HG03095 (cell line): Measurements from ENCODE around the gene AMBRA1.

Experiments
- ATAC-seq: cut with Tn5 transposase; IDR thresholded peaks from one replicate; pipeline ENCODE4 v1.9.1; 2021; ENCODE audit warnings: moderate library complexity; ENCODE audit not compliant: unreplicated experiment

Gene AMBRA1

DNA sequence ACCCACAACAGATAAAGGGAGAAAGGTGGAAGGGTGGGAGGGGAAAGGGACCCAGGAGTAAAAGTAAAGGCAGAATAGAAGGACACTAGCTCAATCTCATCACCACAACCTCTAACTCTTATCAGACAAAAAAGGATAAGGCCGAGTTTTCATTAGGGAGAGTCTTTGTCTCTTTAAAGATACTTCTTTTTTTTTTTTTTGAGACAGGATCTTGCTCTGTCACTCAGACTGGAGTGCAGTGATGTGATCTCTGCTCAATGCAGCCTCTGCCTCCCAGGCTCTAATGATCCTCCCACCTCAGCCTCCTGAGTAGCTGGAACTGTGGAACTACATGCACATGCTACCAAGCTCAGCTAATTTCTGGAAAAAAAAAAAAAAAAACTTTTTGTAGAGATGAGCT, 116.7 kb downstream of the AMBRA1 start:
- ATAC-seq: no peak

DNA sequence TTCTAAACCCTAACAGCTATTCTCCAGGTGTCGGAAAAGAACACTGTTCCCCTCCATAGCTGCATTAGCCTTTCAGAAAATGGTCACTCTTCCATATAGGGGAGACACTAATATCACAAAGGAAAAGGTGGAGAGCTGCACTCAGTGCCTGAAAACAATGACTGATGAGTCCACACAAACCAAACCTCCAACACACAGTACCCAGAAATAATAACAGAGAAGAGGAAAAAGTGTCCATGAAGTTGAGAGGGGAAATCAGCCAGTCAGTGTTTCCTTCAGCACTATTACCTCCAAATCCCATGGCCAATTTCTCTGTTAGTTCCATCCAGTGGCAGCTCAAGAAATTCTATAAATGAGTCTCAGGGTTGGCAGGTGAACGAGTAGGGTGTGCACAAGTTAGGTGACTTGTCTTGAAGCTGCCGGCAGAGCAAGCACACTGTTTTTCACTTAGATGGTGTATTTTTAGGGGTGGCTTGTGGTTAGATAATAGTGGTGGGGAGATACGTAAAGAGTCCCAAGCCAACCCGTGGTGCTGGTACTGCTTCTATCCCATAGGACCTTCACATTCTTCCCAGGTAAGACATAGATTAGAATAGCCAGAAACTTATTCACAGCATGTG, 117.8 kb downstream of the AMBRA1 start:
- ATAC-seq: no peak

DNA sequence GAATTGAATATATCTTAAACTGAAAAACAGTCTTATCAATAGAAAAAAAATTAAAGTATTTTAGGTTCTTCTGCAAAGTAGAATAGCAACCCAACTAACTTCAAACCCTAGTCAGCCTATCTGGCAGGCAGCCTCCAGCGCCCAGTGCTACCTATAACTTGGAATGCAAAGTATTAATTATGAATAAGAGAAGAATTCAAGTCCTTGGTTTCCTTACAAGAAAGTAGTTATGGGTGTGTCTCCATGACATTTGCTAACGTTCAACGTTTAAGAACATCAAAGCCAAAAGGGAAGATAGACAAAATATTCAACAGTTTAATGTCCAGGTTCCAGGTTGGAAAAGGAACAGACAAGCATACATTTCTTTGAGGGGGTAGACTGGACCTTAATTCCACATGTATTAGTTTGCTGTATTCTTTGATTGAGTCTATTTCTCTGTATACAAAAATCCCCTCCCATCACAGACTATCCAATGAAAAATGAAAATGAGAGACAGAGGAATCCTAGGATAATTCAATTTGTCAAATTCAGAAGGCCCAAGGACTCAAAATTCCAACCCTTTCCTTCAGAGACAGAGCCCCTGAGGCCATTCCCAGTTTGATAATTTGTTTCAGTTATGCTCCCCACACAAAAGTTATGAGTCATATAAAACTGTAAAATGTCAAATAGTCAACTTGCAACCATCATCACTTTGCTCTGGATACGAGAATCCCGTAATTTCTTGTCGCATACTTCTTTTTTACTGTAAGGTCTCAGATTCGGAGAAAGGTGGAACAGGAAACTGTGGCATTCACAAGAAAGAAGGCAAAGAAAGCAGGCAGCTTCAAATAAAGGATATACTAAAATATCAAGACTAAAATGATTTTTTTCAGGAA, 118.5 kb downstream of the AMBRA1 start:
- ATAC-seq: no peak

DNA sequence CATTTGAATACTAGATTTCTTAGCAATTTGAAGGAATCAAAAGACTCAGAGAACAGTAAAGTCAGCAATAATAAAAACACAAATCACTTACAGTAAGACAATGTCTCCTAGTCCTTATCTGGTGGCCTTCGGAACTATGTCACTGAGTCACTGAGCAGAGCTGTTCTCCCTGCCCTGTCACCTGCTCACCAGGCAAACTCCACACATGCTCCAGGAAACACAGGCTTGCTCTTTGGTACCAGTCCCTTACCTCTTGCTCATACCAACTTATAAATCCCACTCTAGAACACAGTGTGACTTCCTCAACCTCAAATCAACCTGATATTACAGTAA, 121.2 kb downstream of the AMBRA1 start:
- no peak for ATAC-seq

DNA sequence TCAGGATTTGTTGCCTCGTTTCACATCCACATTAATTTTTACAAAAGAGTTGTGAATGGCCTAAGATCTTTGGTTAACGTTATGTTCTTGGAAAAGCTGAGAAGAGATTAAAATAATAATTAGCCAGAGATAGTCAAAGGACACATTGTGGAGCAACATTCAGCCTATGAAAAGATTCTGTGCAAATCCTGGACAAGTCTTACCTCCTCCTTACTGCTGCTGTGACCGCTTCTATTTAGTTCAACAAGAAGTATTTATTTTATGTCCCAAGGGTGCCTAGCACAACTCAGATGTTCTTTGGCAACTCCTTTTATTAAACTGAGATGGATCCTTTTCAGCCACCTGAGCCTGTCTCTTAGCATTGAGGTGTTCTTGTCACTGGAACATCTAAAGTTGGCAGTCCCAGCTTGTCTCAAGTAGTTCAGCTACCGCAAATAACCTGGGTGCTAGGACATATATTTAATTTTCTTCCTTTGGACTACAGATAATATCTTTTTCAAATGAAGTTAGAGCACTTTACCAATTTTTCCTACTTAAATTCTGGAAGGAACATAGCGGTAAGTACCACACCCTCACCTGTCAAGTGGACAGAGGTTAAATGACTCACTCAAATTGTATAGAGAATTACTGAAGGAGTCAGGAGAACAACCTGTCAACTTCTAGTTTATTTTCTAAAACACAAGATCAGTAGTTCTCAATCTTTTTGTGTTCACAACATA, 121.7 kb downstream of the AMBRA1 start:
- no peak for ATAC-seq

DNA sequence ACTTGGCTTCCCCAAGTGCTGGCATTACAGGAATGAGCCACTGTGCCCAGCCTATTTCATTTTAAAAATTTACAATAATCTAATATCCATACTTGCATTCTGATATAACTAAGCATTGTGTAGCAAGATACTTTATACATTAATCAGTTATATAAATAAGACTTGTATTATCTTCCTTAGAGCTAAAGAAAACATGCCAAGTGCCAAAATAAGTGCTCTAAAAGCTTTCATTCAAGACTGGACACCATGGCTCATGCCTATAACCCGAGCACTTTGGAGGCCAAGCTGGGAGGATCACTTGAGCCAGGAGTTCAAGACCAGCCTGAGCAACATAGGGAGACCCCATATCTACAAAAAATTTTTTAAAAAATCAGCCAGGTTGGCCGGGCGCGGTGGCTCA, 123.9 kb downstream of the AMBRA1 start:
- ATAC-seq: no peak

DNA sequence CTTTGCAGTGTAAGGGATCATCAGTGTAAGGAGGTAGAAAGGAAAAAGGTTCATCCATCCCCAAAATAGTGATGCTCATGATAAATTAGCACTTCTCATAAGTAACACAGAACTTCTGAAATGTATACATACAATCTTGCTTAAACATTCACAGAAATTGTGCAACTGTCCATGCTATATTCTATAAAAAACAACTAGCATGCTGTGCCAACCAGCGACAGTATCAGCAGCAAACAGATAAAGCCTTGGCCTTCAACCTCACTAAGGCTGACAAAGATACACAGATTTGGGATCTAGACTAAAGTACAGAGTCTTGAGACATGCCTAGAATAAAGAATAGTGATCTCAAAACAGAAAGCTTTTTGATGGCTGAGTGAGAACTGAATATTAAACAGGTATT, 128.1 kb downstream of the AMBRA1 start:
- ATAC-seq: no peak

DNA sequence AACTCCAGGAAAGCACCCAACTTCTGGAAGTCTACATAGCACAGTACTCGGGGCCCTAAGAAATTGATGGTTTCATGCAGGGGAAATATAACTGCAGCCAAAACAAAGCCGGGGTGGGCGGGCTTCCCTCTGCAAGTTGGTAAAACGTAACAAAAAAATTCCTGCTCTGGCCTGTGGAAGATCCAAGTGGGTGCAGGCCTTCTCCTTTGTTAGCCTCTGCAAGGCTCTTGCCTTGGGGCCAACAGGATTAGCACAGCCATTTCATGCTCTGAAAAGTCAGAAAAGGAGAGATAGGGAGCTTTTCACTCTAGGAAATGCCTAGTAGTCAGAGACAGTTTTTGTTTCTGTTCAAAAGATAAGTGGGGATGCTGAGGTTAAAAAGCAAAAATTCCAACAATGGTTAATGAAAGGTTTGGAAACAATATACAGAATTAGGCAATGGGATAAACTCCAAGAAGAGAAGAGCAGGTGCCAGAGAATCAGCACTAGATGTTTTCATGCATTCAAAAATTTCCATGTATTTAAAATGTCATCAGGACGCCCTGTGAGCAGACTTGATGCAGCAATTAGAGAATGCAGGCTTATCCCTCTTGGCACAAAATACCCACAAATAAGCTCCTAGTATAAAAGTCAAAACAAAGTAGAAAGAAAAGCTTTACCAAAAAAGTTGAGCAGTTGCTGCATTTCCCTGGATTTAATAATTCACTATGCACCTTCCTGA, 130.0 kb downstream of the AMBRA1 start:
- no peak for ATAC-seq

DNA sequence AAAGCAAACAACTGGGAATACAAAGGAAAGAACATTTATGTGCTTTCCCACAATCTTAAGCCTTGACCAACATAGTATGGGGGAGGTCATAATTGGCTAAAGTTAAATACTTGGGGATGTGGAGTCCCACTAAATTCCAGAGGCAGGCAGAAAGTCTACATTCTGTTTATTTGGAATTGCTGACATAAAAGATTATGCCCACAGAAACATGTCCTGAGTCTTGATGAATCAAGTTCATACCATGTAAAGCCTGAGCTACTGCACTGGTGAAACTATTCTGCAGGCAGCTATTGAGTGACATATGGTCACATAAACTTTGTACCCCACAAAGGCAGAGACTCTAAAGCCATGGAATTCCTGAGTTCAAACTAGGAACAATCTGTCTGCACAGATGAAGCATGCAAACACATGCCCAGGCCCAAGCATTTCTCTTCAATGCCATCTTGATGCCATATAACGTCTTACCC, 132.3 kb downstream of the AMBRA1 start:
- no peak for ATAC-seq

DNA sequence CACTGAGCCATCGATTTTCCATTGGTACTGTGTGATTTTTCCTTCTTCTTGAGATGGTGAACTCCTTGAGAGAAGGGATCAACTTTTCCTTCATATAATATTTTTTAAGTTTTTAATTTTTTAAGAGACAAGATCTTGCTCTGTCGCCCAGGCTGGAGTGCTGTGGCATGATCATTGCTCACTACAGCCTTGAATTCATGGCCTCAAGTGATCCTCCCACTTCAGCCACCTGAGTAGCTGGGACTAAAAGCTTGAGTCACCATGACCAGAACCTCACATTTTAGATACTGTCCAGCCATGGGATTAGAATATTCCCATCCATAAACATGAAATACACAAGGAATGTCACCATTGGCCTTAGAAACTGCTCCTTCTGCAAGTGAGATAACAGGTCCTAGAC, 135.3 kb downstream of the AMBRA1 start:
- no peak for ATAC-seq

DNA sequence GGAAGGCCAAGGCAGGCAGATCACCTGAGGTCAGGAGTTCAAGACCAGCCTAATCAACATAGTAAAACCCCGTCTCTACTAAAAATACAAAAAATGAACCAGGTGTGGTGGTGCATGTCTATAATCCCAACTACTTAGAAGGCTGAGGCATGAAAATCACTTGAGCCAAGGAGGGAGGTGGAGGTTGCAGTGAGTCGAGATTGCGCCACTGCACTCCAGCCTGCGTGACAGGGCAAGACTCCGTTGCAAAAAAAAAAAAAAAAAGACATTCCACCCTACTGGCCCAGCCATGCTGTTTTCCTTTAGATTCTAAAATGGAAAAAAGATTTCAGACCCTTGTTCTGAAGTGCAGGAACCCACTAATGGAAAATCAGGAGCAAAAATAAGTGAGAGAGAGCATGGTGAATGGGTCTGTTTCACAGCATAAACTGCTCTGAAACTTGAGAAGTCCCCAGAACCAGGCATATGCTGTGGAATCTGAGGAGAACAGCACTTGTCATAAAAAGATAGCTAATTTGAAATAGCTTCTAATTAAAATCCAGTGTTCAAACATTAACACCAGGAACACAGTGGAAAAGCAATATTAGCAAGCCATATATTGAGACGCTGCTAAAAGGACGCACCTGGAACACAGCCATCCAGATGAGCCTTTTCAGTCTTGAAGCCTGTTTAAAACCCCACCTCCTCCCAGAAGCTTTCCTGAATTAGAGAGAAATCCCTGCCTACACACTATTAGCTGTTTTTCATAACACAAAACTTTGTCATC, 136.0 kb downstream of the AMBRA1 start:
- ATAC-seq: no peak

DNA sequence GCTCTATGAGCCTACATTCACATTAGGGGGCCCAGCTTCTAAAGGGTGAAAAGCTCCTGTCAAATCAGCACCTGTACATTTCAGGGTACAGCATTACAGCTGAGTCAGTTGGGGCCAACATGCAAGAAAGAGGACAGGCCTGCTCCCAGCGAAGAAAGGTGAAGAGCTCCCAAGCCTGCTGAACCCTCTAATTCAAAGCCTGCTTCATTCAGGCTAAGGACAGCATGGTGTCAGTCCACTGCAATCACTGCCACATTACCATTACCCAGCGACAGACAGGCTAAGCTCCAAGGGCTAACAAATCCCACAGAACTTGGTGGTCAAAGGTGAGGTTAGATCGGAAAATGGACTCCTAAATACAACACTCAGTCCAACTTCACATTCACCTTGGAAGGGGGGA, 136.8 kb downstream of the AMBRA1 start:
- ATAC-seq: no peak

DNA sequence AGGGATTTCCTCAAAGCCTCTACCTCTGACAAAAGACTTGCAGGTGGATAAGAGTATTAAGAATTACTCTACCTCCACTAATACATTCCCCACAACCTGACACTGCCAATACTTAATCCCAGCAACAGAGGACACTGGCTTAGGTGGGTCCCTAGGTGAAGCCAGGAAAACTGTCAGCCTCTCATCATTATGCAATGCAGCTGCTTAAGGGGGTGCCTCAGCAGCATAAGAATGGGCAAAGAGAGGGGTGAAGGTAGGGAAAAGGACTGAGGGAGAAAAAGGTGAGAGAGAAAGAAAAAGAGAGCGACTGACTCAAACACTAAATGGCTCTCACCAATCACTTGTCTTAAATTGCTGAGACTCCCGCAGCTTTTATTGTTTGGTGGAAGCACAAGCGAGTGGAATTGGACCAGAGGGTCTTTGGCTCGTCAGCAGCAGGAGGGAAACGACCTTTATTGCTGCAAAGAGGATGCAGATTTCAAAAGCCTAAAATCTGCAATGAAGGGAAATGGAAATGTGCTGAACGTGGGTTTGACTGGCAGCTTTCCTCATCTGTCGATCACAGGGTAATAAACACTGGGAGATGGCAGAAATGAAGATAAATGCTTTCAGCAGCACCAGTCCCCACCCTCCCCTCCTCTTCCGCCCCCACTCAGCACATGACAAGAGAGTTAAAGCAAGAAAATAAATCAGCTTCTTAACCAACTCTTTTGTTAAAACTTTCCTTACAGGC, 137.4 kb downstream of the AMBRA1 start:
- no peak for ATAC-seq

DNA sequence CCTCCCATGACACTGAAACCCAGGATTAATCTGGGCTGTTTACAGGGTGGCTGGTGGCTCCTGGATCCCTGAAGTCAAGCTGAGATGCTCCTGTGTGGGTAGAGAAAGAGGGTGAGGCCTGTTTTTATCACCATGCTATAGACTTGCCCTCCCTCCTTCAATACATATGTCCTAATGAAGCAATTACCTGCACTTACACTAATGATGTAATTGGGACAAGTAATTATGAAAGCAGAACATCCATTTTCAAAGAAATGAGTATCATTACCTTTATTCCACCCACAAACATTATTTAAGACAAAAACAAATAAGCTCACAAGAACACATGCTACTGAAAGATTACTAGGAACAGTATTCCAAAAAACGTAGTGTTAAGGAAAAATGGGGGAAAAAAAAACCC, 138.0 kb downstream of the AMBRA1 start:
- ATAC-seq: no peak

DNA sequence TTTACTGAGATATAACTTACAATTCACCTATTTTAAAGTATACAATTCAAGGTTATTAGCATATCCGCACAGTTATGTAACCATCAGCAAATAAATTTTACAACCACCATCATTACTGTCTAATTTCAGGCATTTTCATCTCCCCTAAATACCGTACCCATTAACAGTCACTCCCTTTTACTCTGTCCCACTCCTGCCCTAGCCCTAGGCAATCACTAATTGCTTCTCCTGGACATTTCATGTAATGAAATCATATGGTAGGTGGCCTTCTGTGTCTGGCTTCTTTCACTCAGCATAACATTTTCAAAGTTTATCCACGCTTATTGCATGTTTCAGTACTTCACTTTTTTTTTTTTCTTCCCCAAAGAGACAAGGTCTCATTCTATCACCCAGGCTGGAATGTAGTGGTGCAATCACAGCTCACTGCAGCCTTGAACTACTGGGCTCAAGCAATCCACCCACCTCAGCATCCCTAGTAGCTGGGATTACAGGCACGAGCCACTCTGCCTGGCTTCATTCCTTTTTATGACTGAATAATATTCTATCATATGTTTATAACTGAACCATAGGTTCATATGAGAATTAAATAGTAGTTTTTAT, 140.8 kb downstream of the AMBRA1 start:
- no peak for ATAC-seq

DNA sequence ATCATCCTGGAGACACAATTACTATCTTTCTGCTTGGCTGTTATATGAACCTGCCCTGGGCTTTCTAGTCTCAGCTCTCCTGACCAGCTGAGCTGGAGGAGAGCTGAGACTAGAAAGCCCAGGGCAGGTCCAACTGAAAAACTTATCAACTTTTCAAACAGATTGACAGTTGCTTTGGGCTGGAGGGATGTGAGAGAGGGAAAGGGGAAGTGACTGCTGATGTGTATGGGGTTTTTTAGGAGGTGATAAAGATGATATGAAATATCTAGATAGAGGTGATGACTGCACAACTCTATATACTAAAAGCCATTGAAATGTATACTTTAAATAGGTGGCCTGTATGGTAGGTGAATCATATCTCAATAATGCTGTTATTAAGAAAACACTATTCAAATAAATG, 142.1 kb downstream of the AMBRA1 start:
- ATAC-seq: no peak

DNA sequence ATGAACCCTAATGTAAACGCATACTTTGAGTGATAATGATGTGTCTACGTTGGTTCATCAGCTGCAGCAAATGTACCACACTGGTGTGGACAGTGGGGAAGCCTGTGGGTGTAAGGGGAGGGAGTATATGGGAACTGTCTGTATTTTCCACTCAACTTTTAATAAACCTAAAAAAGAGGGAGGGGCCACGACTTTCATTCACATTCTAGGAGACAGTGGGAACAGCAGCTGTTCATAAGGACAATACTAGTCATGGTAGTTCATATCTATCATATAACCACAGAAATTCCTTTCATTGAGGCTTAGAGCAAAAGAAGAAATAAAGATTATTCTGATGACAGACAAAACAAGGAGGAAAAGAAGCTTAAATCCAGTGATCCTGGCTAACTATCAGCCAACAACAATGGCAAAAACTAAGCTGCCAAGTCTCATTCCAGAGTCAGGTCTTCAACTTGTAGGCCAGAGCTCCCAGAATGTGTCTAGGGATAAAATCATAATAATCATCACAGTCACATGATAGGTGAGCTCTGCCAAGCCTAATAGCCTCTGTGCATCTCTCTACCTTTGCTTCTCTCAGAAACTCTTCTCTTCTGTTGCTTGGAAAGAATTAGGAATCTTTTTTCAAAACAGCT, 142.9 kb downstream of the AMBRA1 start:
- ATAC-seq: no peak

DNA sequence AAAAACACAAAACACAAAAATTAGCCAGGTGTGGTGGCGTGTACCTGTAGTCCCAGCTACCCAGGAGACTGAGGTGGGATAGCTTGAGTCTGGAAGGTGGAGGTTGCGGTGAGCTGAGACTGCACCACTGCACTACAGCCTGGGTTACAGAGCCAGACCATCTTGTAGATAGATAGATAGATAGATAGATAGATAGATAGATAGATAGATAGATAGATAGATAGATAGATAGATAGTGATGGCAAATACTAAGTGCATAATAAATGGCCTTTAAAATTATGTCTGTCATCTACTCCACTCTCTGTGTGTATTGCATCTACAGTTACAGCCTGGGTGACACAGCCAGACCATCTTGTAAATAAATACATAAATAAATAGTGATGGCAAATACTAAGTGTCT, 146.3 kb downstream of the AMBRA1 start:
- no peak for ATAC-seq
